Parathyroid adenoma (tissue), 2 donors: ENCODE results near the gene XRCC3.
A peak's percentile ranks its signal among the peaks of the same experiment; 100 is the strongest.

Experiments used
- H2AFZ ChIP-seq: fragments of 300-600 bp; sonication (generic); one replicate; pipeline ENCODE4 v1.7.0; 2017; ENCODE audit warnings: antibody characterized with exemption, mild to moderate bottlenecking
- H3K27ac ChIP-seq: fragments of 300-600 bp; sonication (generic); one replicate; pipeline ENCODE4 v1.7.0; 2017
- H3K27me3 ChIP-seq: fragments of 300-600 bp; sonication (generic); one replicate; pipeline ENCODE4 v1.7.0; 2017; ENCODE audit warnings: low read length; ENCODE audit not compliant: control insufficient read depth, insufficient read depth
- H3K36me3 ChIP-seq: fragments of 300-600 bp; sonication (generic); one replicate; pipeline ENCODE4 v1.7.0; 2017; ENCODE audit warnings: low read length; ENCODE audit not compliant: control insufficient read depth, insufficient read depth
- H3K4me1 ChIP-seq: fragments of 300-600 bp; sonication (generic); one replicate; pipeline ENCODE4 v1.7.0; 2017; ENCODE audit warnings: control low read depth
- H3K4me2 ChIP-seq: fragments of 300-600 bp; sonication (generic); one replicate; pipeline ENCODE4 v1.7.0; 2017; ENCODE audit warnings: low read length
- H3K4me3 ChIP-seq: fragments of 300-600 bp; sonication (generic); one replicate; pipeline ENCODE4 v1.7.0; 2017; ENCODE audit warnings: low read depth, low read length
- H3K79me2 ChIP-seq: fragments of 300-600 bp; sonication (generic); one replicate; pipeline ENCODE4 v1.7.0; 2017; ENCODE audit warnings: control low read depth
- H3K9ac ChIP-seq: fragments of 300-600 bp; sonication (generic); one replicate; pipeline ENCODE4 v1.7.0; 2017; ENCODE audit warnings: mild to moderate bottlenecking
- H3K9me3 ChIP-seq: fragments of 300-600 bp; sonication (generic); one replicate; pipeline ENCODE4 v1.7.0; 2017; ENCODE audit warnings: low read length; ENCODE audit not compliant: control insufficient read depth
- CTCF ChIP-seq: fragments of 300-600 bp; sonication (generic); IDR thresholded peaks from one replicate; pipeline ENCODE4 v1.7.0; 2017; ENCODE audit warnings: antibody characterized with exemption, mild to moderate bottlenecking
- donor health status: primary hyperparathyroidism.

Gene XRCC3

GRCh38 chr14:103652806-103653205, 62.4 kb downstream of the XRCC3 start:
- no peak for TF ChIP-seq CTCF
- peak overlapping the region; percentile 56 for H3K27ac ChIP-seq
- no peaks in the 10 kb centered on the region for H3K9me3 ChIP-seq
- H3K27me3 ChIP-seq: no peaks in the 10 kb centered on the region
- H3K4me1 ChIP-seq: peaks cover 7% of the 10 kb centered on the region
- no peak overlapping the region for H3K9ac ChIP-seq
- no peak overlapping the region for H3K4me3 ChIP-seq
- peaks cover 36% of the 10 kb centered on the region for H3K79me2 ChIP-seq
- no peak overlapping the region for H3K4me2 ChIP-seq
- H3K36me3 ChIP-seq: no peaks in the 10 kb centered on the region
- H2AFZ ChIP-seq: no peak overlapping the region

GRCh38 chr14:103651585-103651984, 63.7 kb downstream of the XRCC3 start:
- no peak overlapping the region for H3K27ac ChIP-seq
- no peak overlapping the region for H2AFZ ChIP-seq
- H3K36me3 ChIP-seq: no peaks in the 10 kb centered on the region
- peaks cover 7% of the 10 kb centered on the region for H3K4me1 ChIP-seq
- H3K9me3 ChIP-seq: no peaks in the 10 kb centered on the region
- no peak overlapping the region for H3K4me3 ChIP-seq
- no peak for TF ChIP-seq CTCF
- H3K27me3 ChIP-seq: no peaks in the 10 kb centered on the region
- no peak overlapping the region for H3K4me2 ChIP-seq
- H3K79me2 ChIP-seq: peaks cover 38% of the 10 kb centered on the region
- H3K9ac ChIP-seq: no peak overlapping the region

GRCh38 chr14:103650213-103650612, 65.0 kb downstream of the XRCC3 start:
- no peaks in the 10 kb centered on the region for H3K36me3 ChIP-seq
- no peaks in the 10 kb centered on the region for H3K9me3 ChIP-seq
- TF ChIP-seq CTCF: no peak
- no peak overlapping the region for H3K9ac ChIP-seq
- no peaks in the 10 kb centered on the region for H3K27me3 ChIP-seq
- H3K4me3 ChIP-seq: no peak overlapping the region
- peaks cover 37% of the 10 kb centered on the region for H3K79me2 ChIP-seq
- peaks cover 7% of the 10 kb centered on the region for H3K4me1 ChIP-seq
- no peak overlapping the region for H3K27ac ChIP-seq
- H2AFZ ChIP-seq: no peak overlapping the region
- H3K4me2 ChIP-seq: no peak overlapping the region

GRCh38 chr14:103649001-103649400, 66.2 kb downstream of the XRCC3 start:
- Histone ChIP-seq H3K27me3 (no peaks in the 10 kb centered on the region), H3K4me2 (no peak overlapping the region), H3K4me1 (peaks cover 6% of the 10 kb centered on the region), H3K27ac (no peak overlapping the region), H3K9ac (no peak overlapping the region), H3K9me3 (no peaks in the 10 kb centered on the region), H3K36me3 (no peaks in the 10 kb centered on the region), H2AFZ (no peak overlapping the region), H3K4me3 (no peak overlapping the region), H3K79me2 (peaks cover 47% of the 10 kb centered on the region)
- no peak for TF ChIP-seq CTCF
